ENCODE data around the gene CPHXL.

CPHXL gene

GRCh38 chr16:75754141-75754540, 27.9 kb upstream of the CPHXL start:
- no peak for TF ChIP-seq TCF12 (IDR thresholded peaks at IDR 0.05; ENCODE audit: low read depth)

- TF ChIP-seq EP300 (IDR thresholded peaks at IDR 0.05; ENCODE audit: borderline replicate concordance) (no peak), YY1 (IDR thresholded peaks at IDR 0.05; ENCODE audit: low read depth) (no peak), TCF12 (IDR thresholded peaks at IDR 0.05; ENCODE audit: low read depth) (no peak), EGR1 (IDR thresholded peaks at IDR 0.05) (no peak), CREB1 (IDR thresholded peaks at IDR 0.05; ENCODE audit: low read depth) (no peak), CEBPB (IDR thresholded peaks at IDR 0.05) (no peak), ZBTB7A (IDR thresholded peaks at IDR 0.05; ENCODE audit: low read depth) (no peak), TEAD4 (IDR thresholded peaks at IDR 0.05) (no peak), USF1 (IDR thresholded peaks at IDR 0.05) (no peak), TAF1 (IDR thresholded peaks at IDR 0.05; ENCODE audit: low read depth) (no peak), RAD21 (IDR thresholded peaks at IDR 0.05; ENCODE audit: low read depth) (no peak), FOXM1 (IDR thresholded peaks at IDR 0.05; ENCODE audit: borderline replicate concordance, low read depth) (no peak), NFIC (IDR thresholded peaks at IDR 0.05) (no peak)
- TF ChIP-seq, protein P1, sequence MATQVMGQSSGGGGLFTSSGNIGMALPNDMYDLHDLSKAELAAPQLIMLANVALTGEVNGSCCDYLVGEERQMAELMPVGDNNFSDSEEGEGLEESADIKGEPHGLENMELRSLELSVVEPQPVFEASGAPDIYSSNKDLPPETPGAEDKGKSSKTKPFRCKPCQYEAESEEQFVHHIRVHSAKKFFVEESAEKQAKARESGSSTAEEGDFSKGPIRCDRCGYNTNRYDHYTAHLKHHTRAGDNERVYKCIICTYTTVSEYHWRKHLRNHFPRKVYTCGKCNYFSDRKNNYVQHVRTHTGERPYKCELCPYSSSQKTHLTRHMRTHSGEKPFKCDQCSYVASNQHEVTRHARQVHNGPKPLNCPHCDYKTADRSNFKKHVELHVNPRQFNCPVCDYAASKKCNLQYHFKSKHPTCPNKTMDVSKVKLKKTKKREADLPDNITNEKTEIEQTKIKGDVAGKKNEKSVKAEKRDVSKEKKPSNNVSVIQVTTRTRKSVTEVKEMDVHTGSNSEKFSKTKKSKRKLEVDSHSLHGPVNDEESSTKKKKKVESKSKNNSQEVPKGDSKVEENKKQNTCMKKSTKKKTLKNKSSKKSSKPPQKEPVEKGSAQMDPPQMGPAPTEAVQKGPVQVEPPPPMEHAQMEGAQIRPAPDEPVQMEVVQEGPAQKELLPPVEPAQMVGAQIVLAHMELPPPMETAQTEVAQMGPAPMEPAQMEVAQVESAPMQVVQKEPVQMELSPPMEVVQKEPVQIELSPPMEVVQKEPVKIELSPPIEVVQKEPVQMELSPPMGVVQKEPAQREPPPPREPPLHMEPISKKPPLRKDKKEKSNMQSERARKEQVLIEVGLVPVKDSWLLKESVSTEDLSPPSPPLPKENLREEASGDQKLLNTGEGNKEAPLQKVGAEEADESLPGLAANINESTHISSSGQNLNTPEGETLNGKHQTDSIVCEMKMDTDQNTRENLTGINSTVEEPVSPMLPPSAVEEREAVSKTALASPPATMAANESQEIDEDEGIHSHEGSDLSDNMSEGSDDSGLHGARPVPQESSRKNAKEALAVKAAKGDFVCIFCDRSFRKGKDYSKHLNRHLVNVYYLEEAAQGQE (IDR thresholded peaks at IDR 0.05; ENCODE audit: low read depth): no peak
- TF ChIP-seq, protein P2, sequence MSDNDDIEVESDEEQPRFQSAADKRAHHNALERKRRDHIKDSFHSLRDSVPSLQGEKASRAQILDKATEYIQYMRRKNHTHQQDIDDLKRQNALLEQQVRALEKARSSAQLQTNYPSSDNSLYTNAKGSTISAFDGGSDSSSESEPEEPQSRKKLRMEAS (IDR thresholded peaks at IDR 0.05): no peak
These were observed 24.2 kb upstream of the CPHXL start for GRCh38 chr16:75750528-75750927.

GRCh38 chr16:75746359-75746758, 20.1 kb upstream of the CPHXL start:
- TF ChIP-seq YY1 (IDR thresholded peaks at IDR 0.05; ENCODE audit: low read depth) (no peak), EGR1 (IDR thresholded peaks at IDR 0.05) (no peak), RAD21 (IDR thresholded peaks at IDR 0.05; ENCODE audit: low read depth) (no peak), TAF1 (IDR thresholded peaks at IDR 0.05; ENCODE audit: low read depth) (no peak), FOXM1 (IDR thresholded peaks at IDR 0.05; ENCODE audit: borderline replicate concordance, low read depth) (no peak), TCF12 (IDR thresholded peaks at IDR 0.05; ENCODE audit: low read depth) (no peak), ZBTB7A (IDR thresholded peaks at IDR 0.05; ENCODE audit: low read depth) (no peak), NFIC (IDR thresholded peaks at IDR 0.05) (no peak), EP300 (IDR thresholded peaks at IDR 0.05; ENCODE audit: borderline replicate concordance) (no peak), CEBPB (IDR thresholded peaks at IDR 0.05) (no peak), USF1 (IDR thresholded peaks at IDR 0.05) (no peak)
- TF ChIP-seq, protein P1 (IDR thresholded peaks at IDR 0.05; ENCODE audit: low read depth): no peak
- TF ChIP-seq, protein P2 (IDR thresholded peaks at IDR 0.05): no peak

DNA sequence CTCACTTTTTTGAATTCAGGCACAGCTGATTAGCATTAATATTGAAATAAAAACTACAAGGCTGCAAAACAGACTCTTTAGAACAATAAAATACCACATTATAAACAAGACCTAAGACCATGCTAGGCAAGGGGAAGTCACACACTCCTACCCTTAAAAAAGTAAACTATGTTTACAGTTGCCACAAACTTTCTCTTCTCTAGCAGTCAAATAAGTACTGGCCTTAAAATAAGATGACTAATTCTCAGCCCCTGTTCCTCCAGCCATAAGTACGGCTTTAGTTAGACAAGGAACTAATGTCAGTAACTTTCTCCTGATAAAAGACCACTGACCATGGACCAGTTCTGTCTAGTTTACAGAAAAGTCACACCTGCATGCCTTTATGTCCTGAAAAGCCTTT, 19.5 kb upstream of the CPHXL start:
- TF ChIP-seq USF1 (IDR thresholded peaks at IDR 0.05) (no peak), TEAD4 (IDR thresholded peaks at IDR 0.05) (no peak), RAD21 (IDR thresholded peaks at IDR 0.05; ENCODE audit: low read depth) (no peak), NFIC (IDR thresholded peaks at IDR 0.05) (no peak), ZBTB7A (IDR thresholded peaks at IDR 0.05; ENCODE audit: low read depth) (no peak), CEBPB (IDR thresholded peaks at IDR 0.05) (no peak)
- TF ChIP-seq, protein P2 (IDR thresholded peaks at IDR 0.05): no peak

DNA sequence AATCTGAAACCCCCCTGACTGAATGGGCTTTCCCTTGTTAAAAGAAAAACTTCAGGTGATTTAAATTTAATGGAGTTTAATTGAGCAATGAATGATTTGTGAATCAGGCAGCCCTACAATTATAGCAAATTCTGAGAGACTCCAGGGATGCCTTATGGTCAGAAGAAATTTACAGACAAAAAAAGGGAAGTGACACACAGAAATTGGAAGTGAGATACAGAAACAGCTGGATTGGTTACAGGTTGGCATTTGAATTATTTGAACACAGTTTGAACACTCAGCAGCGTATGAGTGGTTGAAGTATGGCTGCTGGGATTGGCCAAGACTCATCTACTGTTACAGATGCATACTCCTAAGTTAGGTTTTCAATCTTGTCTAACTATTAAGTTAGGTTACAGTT, 19.0 kb upstream of the CPHXL start:
- TF ChIP-seq EGR1 (IDR thresholded peaks at IDR 0.05) (no peak), FOXM1 (IDR thresholded peaks at IDR 0.05; ENCODE audit: borderline replicate concordance, low read depth) (no peak), CEBPB (IDR thresholded peaks at IDR 0.05) (no peak), EP300 (IDR thresholded peaks at IDR 0.05; ENCODE audit: borderline replicate concordance) (no peak), CREB1 (IDR thresholded peaks at IDR 0.05; ENCODE audit: low read depth) (no peak), RAD21 (IDR thresholded peaks at IDR 0.05; ENCODE audit: low read depth) (no peak), TAF1 (IDR thresholded peaks at IDR 0.05; ENCODE audit: low read depth) (no peak), NFIC (IDR thresholded peaks at IDR 0.05) (no peak), ZBTB7A (IDR thresholded peaks at IDR 0.05; ENCODE audit: low read depth) (no peak), USF1 (IDR thresholded peaks at IDR 0.05) (no peak), YY1 (IDR thresholded peaks at IDR 0.05; ENCODE audit: low read depth) (no peak), TEAD4 (IDR thresholded peaks at IDR 0.05) (no peak), TCF12 (IDR thresholded peaks at IDR 0.05; ENCODE audit: low read depth) (no peak)
- TF ChIP-seq, protein P2 (IDR thresholded peaks at IDR 0.05): no peak
- TF ChIP-seq, protein P1 (IDR thresholded peaks at IDR 0.05; ENCODE audit: low read depth): no peak

Measured in Ishikawa (cell line).